PC-3 (cell line): ENCODE data around the gene MANF. TPM values are rescaled to one million over a fixed set of nuclear protein-coding genes. Genes with fewer than 3 reads are reported as not detected.

Experiments
- ATAC-seq: fragments of 200-7000 bp; cut with Tn5 transposase; 2 replicates; pipeline ENCODE4 v1.9.1; 2020; ENCODE audit warnings: mild to moderate bottlenecking, moderate library complexity
- BruUV-seq: library from RNA; stranded (reverse); fragments of 400-500 nt; replicated peaks from 2 replicates; lab custom pipeline; 2021; lab: Mats Ljungman, UMichigan
- CTCF ChIA-PET: fragments of 300-600 bp; sonication (Branson Sonifier 250); formaldehyde crosslinking; loops from one replicate; lab custom pipeline; 2022; ENCODE audit warnings: antibody characterized with exemption; lab: Charles Lee
- POLR2A ChIA-PET: fragments of 300-600 bp; sonication (Branson Sonifier 250); formaldehyde crosslinking; loops from one replicate; lab custom pipeline; 2022; ENCODE audit warnings: antibody characterized with exemption; ENCODE audit not compliant: unreplicated experiment; lab: Charles Lee
- DNase-seq: peaks from one replicate; pipeline ENCODE4 v3.0.0-alpha.2; 2015
- H2AFZ ChIP-seq: fragments of 300-600 bp; sonication (generic); 2 replicates; pipeline ENCODE4 v1.6.0; 2016; ENCODE audit warnings: antibody characterized with exemption, low read length
- H3F3A ChIP-seq: fragments of 300-600 bp; sonication (generic); one replicate; pipeline ENCODE4 v1.6.0; 2017; ENCODE audit warnings: antibody characterized with exemption, low read length, control low read depth, mild to moderate bottlenecking; ENCODE audit not compliant: unreplicated experiment
- H3K27ac ChIP-seq: fragments of 300-600 bp; sonication (generic); 2 replicates; pipeline ENCODE4 v1.5.1; 2016; ENCODE audit warnings: mild to moderate bottlenecking, low read length
- H3K27me3 ChIP-seq: fragments of 300-600 bp; sonication (generic); 2 replicates; pipeline ENCODE4 v1.6.1; 2016; ENCODE audit warnings: low read length, mixed read lengths
- H3K36me3 ChIP-seq: fragments of 300-600 bp; sonication (generic); 2 replicates; pipeline ENCODE4 v1.6.1; 2016; ENCODE audit warnings: low read depth, mixed run types, low read length, mixed read lengths
- H3K4me1 ChIP-seq: fragments of 300-600 bp; sonication (generic); 2 replicates; pipeline ENCODE4 v1.5.1; 2016; ENCODE audit warnings: low read length; ENCODE audit not compliant: insufficient read depth
- H3K4me2 ChIP-seq: fragments of 300-600 bp; sonication (generic); 2 replicates; pipeline ENCODE4 v1.6.0; 2016; ENCODE audit warnings: low read length
- H3K4me3 ChIP-seq: fragments of 300-600 bp; sonication (generic); 2 replicates; pipeline ENCODE4 v1.5.1; 2016; ENCODE audit warnings: mild to moderate bottlenecking, low read length, mixed read lengths
- H3K79me2 ChIP-seq: fragments of 300-600 bp; sonication (generic); 2 replicates; pipeline ENCODE4 v1.6.1; 2017; ENCODE audit warnings: low read length, mixed read lengths
- H3K9ac ChIP-seq: fragments of 300-600 bp; sonication (generic); 2 replicates; pipeline ENCODE4 v1.6.0; 2016; ENCODE audit warnings: mild to moderate bottlenecking, low read length
- H3K9me2 ChIP-seq: fragments of 300-600 bp; sonication (generic); replicated peaks from 2 replicates; pipeline ENCODE4 v1.6.1; 2016; ENCODE audit warnings: mixed run types, low read length, mixed read lengths
- H3K9me3 ChIP-seq: fragments of 300-600 bp; sonication (generic); 2 replicates; pipeline ENCODE4 v1.6.1; 2016; ENCODE audit warnings: low read length, mixed read lengths
- H4K20me1 ChIP-seq: fragments of 300-600 bp; sonication (generic); 2 replicates; pipeline ENCODE4 v1.6.1; 2016; ENCODE audit warnings: low read length, mixed read lengths
- EZH2 ChIP-seq: fragments of 300-600 bp; sonication (generic); IDR thresholded peaks from one replicate; pipeline ENCODE4 v1.6.1; 2017; ENCODE audit warnings: antibody characterized with exemption, mild to moderate bottlenecking, low read length; ENCODE audit not compliant: unreplicated experiment
- EZH2phosphoT487 ChIP-seq: fragments of 300-600 bp; sonication (generic); IDR thresholded peaks from 2 replicates; pipeline ENCODE4 v1.6.1; 2018; ENCODE audit warnings: mild to moderate bottlenecking, antibody characterized with exemption, low read length, borderline replicate concordance
- intact Hi-C: fragments of 100-400 bp; cut with micrococcal nuclease; formaldehyde crosslinking; loops from 2 replicates; pipeline ENCODE4 v1.9.0; 2023
- total RNA-seq: library from RNA; depleted of rRNA; stranded (reverse); fragments of >200 nt; gene quantifications from 2 replicates; pipeline ENCODE4 v1.2.3, GENCODE V29; 2014
- TF ChIP-seq, protein P1 (sequence below): fragments of 300-600 bp; sonication (generic); conservative IDR thresholded peaks from 2 replicates; pipeline ENCODE4 v1.5.1; 2017; ENCODE audit warnings: antibody characterized with exemption, low read depth, mild to moderate bottlenecking, low read length

Gene MANF
- total RNA-seq, 1 experiment from 2014 or later: 200 TPM

DNA sequence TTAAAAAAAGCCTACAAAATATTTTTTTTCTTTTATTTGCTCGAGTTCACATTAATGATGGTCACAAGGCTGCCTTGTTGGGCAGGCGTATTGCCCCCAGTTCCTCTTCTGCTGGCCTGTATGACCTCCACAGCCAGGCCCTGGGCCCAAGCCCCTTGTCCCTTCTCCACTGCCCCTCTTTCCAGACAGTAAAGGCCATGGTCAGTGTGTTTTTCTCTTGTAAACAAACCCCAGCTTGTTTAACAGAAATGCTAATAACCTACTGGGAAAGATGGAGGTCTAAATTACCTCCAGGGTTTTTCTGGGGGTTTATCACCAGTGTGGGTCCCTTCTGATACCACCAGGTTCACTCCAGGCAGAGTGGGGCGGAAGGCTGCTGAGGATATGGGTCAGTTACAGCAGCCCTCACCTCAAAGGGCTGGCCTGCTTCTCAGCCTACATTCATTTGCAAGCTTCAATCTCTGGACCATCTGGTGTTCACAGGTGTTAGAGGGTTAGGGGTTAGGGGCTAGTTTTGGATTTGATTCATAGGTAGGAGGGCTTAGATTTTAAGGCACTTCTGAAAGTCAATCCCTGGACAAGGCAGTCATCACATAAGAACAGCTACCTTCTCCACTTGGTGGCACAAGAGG, 2.0 kb upstream of the MANF start:
- Histone ChIP-seq H3K9ac (no peak overlapping the region), H3K4me3 (0 out of 2 replicates have a peak overlapping the region, but pooled peaks have one; percentile 85), H3K4me2 (peak overlapping the region; percentile 91), H3F3A (no peaks in the 10 kb centered on the region), H3K27me3 (no peaks in the 10 kb centered on the region), H3K36me3 (peaks cover 16% of the 10 kb centered on the region), H3K9me2 (no peaks in the 10 kb centered on the region), H3K4me1 (peaks cover 26% of the 10 kb centered on the region), H4K20me1 (peaks cover 18% of the 10 kb centered on the region), H3K79me2 (peaks cover 46% of the 10 kb centered on the region), H3K27ac (no peak overlapping the region), H3K9me3 (no peaks in the 10 kb centered on the region), H2AFZ (no peak overlapping the region)
- intact Hi-C loops: loop anchor here (10.0 kb wide), 1 partner anchor 292 kb away; the partner anchor contains the start of gene TEX264
- TF ChIP-seq, protein P1, sequence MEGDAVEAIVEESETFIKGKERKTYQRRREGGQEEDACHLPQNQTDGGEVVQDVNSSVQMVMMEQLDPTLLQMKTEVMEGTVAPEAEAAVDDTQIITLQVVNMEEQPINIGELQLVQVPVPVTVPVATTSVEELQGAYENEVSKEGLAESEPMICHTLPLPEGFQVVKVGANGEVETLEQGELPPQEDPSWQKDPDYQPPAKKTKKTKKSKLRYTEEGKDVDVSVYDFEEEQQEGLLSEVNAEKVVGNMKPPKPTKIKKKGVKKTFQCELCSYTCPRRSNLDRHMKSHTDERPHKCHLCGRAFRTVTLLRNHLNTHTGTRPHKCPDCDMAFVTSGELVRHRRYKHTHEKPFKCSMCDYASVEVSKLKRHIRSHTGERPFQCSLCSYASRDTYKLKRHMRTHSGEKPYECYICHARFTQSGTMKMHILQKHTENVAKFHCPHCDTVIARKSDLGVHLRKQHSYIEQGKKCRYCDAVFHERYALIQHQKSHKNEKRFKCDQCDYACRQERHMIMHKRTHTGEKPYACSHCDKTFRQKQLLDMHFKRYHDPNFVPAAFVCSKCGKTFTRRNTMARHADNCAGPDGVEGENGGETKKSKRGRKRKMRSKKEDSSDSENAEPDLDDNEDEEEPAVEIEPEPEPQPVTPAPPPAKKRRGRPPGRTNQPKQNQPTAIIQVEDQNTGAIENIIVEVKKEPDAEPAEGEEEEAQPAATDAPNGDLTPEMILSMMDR: no peak
- TF ChIP-seq EZH2phosphoT487 (no peak), EZH2 (no peak)
- no TSS peak for BruUV-seq
- no peak for DNase-seq
- POLR2A ChIA-PET: no interaction called here
- CTCF ChIA-PET: no interaction called here
- no peak for ATAC-seq

DNA sequence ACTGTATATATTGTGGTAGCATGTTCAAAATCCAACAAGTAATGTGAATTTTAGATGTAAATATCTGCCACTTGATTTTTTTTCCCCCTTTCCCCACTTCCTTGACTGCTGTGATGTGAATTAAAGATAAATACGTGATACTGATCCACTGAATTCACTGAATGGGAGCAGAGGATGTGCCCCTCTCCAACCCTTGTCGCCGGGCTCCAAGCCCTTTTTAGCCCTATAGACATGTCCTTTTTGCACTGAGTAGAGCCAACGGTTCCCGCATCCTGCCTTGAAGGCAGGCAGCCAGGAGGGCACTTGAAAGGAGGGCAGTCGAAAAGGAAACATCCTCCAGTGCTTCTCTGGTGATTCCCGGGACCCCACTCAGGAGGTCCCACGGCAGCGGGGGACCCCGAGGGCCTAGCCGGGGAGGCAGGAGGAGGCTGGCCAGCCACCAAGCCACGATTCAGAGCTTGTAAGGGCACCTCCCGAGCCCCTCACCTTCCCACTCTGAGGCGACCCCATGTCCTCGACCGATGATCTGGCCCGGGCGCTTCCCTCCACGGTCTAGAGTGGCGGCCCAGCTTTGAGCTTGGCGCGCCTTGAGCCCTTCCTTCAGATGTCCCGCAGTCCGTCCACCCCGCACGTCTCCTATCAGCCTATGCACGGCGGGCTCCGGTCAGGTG, 901 bp upstream of the MANF start:
- peaks cover 21% of the 10 kb centered on the region for H4K20me1 ChIP-seq
- TF ChIP-seq EZH2phosphoT487 (no peak), EZH2 (no peak)
- TF ChIP-seq, protein P1: no peak
- no peaks in the 10 kb centered on the region for H3K9me3 ChIP-seq
- DNase-seq: peak; percentile 22
- H2AFZ ChIP-seq: peak overlapping the region; percentile 85
- no peaks in the 10 kb centered on the region for H3K9me2 ChIP-seq
- no peaks in the 10 kb centered on the region for H3F3A ChIP-seq
- no peaks in the 10 kb centered on the region for H3K27me3 ChIP-seq
- peak overlapping the region; percentile 85 for H3K4me3 ChIP-seq
- H3K4me1 ChIP-seq: peaks cover 36% of the 10 kb centered on the region
- H3K79me2 ChIP-seq: peaks cover 50% of the 10 kb centered on the region
- H3K27ac ChIP-seq: peak overlapping the region; percentile 79
- BruUV-seq: TSS peak; percentile 86
- H3K4me2 ChIP-seq: peak overlapping the region; percentile 91
- H3K9ac ChIP-seq: peak overlapping the region; percentile 99
- peak; percentile 22 for ATAC-seq
- peaks cover 23% of the 10 kb centered on the region for H3K36me3 ChIP-seq
- CTCF ChIA-PET: no interaction called here
- intact Hi-C loops: loop anchor here (10.0 kb wide), 1 partner anchor 291 kb away; the partner anchor contains the start of gene TEX264
- POLR2A ChIA-PET: interaction anchor here (1.1 kb wide), 1 partner anchor 598 kb away, joined by 11 read pairs; no protein-coding TSS in a partner anchor
